Mucosa of rectum (tissue), 2 donors: Measurements from ENCODE around the gene FOXK1.

Experiments
- H3K27ac ChIP-seq, 2 donors: one replicate each; pipeline ENCODE4 v1.7.0; 2013; ENCODE audit warnings: inconsistent platforms in 2 of 2, low read depth in 2 of 2, low read length in 2 of 2
- H3K27me3 ChIP-seq, 2 donors: one replicate each; pipeline ENCODE4 v1.7.0; 2013; ENCODE audit warnings: low read length in 2 of 2; ENCODE audit not compliant: control insufficient read depth in 2 of 2, insufficient read depth in 2 of 2
- H3K36me3 ChIP-seq, 2 donors: one replicate each; pipeline ENCODE4 v1.7.0; 2013; ENCODE audit warnings: low read length in 2 of 2; ENCODE audit not compliant: control insufficient read depth in 2 of 2, insufficient read depth in 2 of 2
- H3K4me1 ChIP-seq, 2 donors: one replicate each; pipeline ENCODE4 v1.7.0; 2013; ENCODE audit warnings: low read length in 2 of 2, mild to moderate bottlenecking in 1 of 2; ENCODE audit not compliant: control insufficient read depth in 2 of 2, insufficient read depth in 2 of 2
- H3K4me3 ChIP-seq, 2 donors: one replicate each; pipeline ENCODE4 v1.7.0; 2013; ENCODE audit warnings: low read length in 2 of 2
- H3K9ac ChIP-seq, 2 donors: one replicate each; pipeline ENCODE4 v1.7.0; 2013; ENCODE audit warnings: low read length in 2 of 2, low read depth in 1 of 2, mild to moderate bottlenecking in 1 of 2
- H3K9me3 ChIP-seq, 2 donors: one replicate each; pipeline ENCODE4 v1.7.0; 2013; ENCODE audit warnings: low read length in 2 of 2; ENCODE audit not compliant: control insufficient read depth in 2 of 2
- donor health status: healthy.
- donor health status: Normal muscosa, but diverticular disease.

Gene FOXK1

DNA sequence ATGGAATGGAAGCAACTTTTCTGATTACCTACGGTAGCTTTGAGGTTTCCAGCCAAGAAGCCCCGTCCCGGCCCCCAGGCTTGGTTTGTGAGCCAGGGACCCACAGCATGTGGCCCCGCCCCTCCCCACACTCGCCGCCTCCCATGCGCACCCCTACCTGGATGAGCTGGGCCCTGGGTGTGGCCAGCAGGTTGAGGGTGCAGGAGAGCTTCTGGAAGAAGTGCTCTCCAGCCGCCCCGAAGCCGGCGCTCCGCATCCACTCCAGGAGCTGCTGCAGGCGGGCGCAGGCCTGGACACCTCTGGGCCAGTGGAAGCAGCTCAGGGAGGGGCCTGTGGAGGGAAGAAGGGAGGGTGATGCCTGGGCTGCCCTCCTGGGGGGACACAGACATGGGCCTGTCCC lies 133.0 kb downstream of the FOXK1 start:
- Histone ChIP-seq H3K4me1 (no peaks in the 10 kb centered on the region), H3K4me3 (no peak overlapping the region), H3K36me3 (no peaks in the 10 kb centered on the region), H3K27ac (no peak overlapping the region), H3K9ac (no peak overlapping the region), H3K9me3 (peaks cover 0 to 3% of the 10 kb centered on the region in 2 donors), H3K27me3 (no peaks in the 10 kb centered on the region)

DNA sequence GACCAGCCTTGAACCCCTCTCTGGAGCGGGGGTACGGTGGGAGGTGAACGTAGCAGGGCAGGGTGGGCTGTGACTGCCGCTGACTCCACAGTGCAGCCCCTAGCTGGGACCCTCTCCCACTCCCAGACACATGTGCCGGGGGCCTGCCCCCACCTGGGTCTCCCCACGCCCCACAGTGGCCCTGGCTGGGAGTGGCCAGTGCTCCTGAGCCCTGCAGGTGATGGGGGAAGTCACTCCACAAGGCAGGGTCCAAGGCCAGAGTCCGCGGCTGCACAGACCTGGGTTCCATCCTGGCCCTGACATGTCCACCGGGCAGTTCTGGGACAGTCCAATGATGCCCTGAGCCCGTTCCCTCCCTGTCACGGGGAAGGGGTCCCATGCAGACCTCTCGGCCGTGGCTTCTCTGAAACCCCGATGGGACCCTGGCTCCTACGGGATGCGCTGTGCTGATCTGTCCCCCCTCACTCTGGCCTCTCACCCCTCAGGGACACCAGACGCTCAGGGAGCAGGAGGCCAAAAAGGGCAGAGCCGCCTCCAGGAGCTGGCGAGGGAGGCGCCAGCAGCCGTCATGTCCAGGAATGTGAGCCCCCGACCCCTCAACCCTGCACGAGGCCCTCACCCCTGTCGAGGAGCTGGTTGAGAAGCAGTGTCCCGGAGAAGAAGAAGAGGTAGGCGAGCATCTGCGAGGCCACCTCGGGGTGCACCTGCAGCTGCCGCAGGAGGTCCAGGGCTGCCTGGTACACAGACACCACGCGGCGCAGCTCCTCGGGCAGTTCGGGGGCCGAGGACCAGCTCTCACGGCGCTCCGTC lies 133.7 kb downstream of the FOXK1 start:
- Histone ChIP-seq H3K9me3 (peaks cover 0 to 3% of the 10 kb centered on the region in 2 donors), H3K27ac (no peak overlapping the region), H3K4me3 (no peak overlapping the region), H3K27me3 (no peaks in the 10 kb centered on the region), H3K9ac (no peak overlapping the region), H3K4me1 (no peaks in the 10 kb centered on the region), H3K36me3 (no peaks in the 10 kb centered on the region)

DNA sequence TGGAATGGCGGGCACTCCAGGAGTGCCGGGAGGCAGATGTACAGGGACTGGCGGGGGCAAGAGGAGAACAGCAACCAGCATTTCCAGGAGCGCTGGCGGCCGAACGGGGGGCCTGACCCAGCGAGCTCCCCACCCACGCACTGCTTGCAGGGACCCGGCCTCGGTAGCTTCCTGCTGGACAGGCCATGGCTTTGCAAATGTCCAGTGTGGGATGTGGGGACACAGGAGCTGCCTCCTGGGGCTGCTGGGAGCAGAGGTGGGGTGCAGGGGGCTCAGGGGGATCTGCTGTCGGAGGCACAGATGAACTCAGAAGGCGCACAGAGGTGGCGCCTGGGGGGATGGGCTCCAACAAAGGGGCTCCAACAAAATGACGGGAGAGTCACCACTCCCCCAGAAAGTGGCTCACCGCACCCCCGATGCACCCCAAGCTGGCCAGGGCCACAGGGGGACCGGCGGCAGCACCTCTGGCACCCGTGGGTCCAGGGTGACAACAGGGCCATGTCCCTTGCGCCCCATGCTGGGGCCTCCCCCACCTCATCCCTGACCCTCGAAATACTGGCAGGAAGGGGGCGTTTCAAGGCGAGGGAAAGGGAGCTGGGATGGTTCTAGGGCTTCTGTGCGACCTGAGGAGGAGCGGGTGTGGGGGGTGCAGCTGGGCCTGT lies 134.5 kb downstream of the FOXK1 start:
- Histone ChIP-seq H3K9me3 (peaks cover 0 to 3% of the 10 kb centered on the region in 2 donors), H3K4me3 (no peak overlapping the region), H3K36me3 (no peaks in the 10 kb centered on the region), H3K27ac (no peak overlapping the region), H3K27me3 (no peaks in the 10 kb centered on the region), H3K9ac (no peak overlapping the region), H3K4me1 (no peaks in the 10 kb centered on the region)

DNA sequence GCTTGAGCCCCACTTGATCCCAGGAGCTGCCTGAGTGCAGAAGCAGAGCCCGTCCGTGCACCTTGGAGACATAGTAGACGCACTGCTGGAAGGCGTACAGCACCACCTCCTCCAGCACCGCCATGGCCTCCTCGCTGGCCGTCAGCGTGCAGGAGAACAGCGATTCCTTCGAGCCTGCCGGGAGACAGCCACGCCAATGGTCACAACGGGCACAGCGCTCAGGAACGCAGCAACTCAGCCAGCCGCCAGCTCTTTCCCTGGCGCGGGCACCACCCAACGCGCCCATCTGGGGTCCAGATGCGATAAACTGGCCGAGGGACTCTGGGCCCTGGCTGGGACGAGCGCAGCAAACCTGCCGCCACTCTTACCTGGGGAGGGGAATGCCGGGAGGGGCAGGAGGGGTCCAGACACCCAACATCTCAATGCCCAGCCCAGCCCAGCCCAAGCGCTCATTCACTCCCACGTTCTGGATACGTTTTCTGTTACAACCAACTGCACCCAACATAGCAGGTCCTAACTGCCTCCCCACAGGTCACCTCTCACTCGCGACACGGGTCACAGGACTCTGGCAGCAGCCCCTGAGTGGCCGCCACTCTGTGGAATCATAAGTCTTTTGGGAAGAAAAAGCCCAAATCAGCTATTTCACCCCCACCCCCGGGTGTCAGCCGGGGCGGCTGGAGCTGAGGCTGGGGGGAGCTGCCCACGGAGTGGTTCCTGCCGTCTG lies 135.2 kb downstream of the FOXK1 start:
- Histone ChIP-seq H3K4me3 (no peak overlapping the region), H3K9me3 (peaks cover 0 to 3% of the 10 kb centered on the region in 2 donors), H3K9ac (no peak overlapping the region), H3K4me1 (no peaks in the 10 kb centered on the region), H3K36me3 (no peaks in the 10 kb centered on the region), H3K27ac (no peak overlapping the region), H3K27me3 (no peaks in the 10 kb centered on the region)

DNA sequence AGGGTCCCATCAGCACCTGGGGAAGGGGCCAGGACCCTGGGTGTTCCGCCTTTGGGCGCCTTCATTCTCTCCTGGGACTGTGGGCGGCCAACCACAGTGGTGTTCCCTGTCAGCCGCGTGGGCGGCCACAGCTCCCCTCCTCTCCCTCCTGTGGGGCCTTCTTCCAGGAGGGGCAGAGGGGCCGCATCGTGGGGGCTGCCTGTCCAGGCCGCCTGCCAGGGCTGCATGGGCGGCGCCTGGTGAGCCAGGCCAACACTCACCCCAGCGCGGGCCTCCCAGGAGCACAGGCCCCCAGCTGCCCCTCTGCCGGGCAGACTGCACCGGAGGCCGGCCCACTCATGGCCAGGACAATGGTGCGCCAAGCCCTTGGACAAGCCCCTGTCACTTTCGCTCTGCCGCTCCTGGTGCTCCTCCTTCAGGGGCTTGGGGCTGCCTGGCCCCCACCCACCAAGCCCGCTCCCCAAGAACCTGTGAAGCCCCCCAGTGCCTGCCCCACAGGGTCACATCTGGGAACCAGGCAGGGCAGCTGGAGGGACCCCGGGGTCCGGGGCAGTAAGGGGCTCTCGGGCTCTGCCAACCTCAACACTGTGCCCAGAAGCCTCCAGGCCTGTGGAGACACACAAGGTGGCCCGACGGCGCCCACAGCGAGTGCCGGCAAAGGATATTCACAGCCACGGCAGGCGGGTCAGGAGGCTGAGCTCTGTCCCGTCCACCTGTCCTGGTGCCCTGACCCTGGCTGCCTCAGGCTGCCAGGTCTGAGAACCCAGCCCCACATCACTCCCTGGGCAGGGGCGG lies 136.1 kb downstream of the FOXK1 start:
- no peaks in the 10 kb centered on the region for H3K4me1 ChIP-seq
- no peak overlapping the region for H3K9ac ChIP-seq
- no peaks in the 10 kb centered on the region for H3K36me3 ChIP-seq
- H3K27me3 ChIP-seq, result no peaks in the 10 kb centered on the region
- no peak overlapping the region for H3K27ac ChIP-seq
- H3K9me3 ChIP-seq, result peaks cover 0 to 3% of the 10 kb centered on the region in 2 donors
- no peak overlapping the region for H3K4me3 ChIP-seq

DNA sequence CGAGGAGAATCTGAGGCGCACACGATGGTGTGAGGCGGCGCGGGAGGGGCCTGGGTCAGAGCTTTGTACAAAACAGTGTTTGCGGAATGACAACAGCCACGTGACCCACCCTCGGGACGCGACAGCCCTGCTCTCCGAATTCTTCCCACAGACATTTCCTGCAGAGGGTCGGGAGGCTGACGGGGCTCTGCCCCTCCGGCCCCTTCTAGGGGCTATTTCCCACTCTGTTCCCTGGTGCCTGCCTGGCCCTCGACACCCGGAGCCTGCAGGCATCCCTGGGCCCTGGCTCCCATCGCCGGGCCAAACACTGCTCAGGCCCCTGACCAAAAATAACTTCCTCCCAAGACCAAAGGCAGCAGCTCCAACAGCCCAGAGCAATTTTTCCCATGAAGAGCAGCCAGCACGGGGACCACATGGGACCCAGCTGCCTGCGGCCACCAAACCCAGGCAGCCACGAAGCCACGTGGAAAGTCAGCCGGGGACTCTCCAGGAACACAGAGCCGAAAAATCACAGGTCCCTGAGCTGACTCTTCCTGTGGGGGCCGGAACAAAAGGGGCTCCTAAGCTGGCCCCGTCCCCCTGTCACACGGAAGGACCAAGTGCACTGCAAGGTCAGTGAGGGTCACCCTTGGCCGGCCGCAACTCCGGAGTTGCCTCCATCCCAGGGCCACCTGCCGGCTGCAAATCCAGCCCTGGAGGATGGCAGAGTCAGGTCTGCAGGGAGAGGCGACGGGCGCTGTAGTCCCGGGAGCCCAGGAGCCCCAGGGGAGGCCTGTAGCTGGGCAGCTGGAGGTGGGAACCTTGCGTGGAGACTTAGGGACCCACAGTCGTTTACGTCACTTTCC lies 137.7 kb downstream of the FOXK1 start:
- H3K27me3 ChIP-seq, result no peaks in the 10 kb centered on the region
- H3K36me3 ChIP-seq, result no peaks in the 10 kb centered on the region
- H3K4me1 ChIP-seq, result no peaks in the 10 kb centered on the region
- H3K4me3 ChIP-seq, result no peak overlapping the region
- H3K9ac ChIP-seq, result no peak overlapping the region
- H3K27ac ChIP-seq, result no peak overlapping the region
- H3K9me3 ChIP-seq, result no peaks in the 10 kb centered on the region

DNA sequence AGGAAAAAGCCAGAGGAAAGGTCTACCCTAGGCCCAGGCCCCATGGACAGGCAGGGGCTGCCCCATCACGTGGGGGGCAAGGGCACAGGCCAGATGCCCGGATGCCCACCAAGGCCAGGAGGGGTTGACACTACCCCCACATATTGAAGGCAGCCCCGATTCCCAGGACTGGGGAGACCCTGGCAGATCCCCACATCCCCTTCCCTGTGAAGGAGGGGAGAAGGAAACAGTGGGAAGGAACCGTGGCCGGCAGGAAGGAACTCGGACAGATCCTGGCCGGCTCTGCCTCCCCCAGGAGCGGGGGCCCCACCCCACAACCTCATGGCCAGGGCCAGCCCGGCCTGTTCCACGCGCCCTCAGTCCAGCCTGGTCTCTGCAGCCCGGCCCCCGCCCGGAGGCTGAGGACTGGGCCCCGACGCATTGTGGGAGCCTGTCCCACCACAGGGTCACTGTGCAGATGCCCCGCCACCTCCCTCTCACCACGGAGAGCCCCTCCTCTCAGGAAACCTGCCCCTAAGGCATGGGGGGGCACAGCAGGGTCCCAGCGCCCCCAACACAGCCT lies 138.4 kb downstream of the FOXK1 start:
- no peaks in the 10 kb centered on the region for H3K4me1 ChIP-seq
- no peaks in the 10 kb centered on the region for H3K27me3 ChIP-seq
- no peak overlapping the region for H3K9ac ChIP-seq
- no peaks in the 10 kb centered on the region for H3K9me3 ChIP-seq
- H3K36me3 ChIP-seq, result no peaks in the 10 kb centered on the region
- no peak overlapping the region for H3K27ac ChIP-seq
- no peak overlapping the region for H3K4me3 ChIP-seq
